ENCODE measurements around the gene LYRM2. TPM values are rescaled to one million over a fixed set of nuclear protein-coding genes. Genes with fewer than 3 reads are reported as not detected.

Gene LYRM2
- total and polyA plus RNA-seq, 9 of the 15 experiments (the other 6 are each of a cell fraction or from before 2014, with no cell fraction given), result 13.9 to 115 (median 42.9) TPM

DNA sequence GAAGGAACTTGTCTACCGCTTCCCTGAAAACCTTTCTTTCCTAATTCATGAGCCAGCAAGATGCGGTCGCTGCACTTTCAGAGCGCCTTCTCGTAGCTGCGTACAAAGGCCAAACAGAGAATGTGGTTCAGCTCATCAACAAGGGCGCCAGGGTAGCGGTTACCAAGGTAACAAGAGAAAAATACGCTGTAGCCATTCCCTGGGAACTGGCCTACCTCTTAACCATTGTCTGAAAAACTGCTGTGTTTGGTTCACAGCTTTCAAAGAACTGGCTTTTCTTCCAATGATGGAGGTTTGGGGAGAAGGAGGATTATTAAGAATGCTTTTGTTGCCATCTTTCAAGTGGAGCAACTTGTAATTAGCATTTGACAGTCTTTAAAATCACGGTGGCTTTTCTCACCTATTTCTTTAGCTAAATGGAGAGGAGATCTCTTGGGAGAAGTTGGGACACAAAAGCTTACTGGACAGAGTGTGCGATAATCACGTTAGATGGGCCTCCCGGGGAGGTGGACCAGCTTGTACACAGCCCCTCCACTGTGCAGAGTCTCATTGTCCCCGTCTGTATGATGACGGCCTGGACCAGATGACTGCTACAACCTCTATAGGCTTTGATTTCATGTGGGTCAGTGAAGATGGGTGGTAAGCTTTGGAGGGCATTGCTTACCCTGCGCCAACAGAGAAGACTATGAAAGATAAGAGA lies 71.5 kb downstream of the LYRM2 start:
- no TSS peak for BruUV-seq (replicated peaks)
- POLR2A ChIA-PET, result interaction anchor here (0.7 kb wide), 1 partner anchor 38 kb away, joined by 3 read pairs; no protein-coding TSS in a partner anchor

DNA sequence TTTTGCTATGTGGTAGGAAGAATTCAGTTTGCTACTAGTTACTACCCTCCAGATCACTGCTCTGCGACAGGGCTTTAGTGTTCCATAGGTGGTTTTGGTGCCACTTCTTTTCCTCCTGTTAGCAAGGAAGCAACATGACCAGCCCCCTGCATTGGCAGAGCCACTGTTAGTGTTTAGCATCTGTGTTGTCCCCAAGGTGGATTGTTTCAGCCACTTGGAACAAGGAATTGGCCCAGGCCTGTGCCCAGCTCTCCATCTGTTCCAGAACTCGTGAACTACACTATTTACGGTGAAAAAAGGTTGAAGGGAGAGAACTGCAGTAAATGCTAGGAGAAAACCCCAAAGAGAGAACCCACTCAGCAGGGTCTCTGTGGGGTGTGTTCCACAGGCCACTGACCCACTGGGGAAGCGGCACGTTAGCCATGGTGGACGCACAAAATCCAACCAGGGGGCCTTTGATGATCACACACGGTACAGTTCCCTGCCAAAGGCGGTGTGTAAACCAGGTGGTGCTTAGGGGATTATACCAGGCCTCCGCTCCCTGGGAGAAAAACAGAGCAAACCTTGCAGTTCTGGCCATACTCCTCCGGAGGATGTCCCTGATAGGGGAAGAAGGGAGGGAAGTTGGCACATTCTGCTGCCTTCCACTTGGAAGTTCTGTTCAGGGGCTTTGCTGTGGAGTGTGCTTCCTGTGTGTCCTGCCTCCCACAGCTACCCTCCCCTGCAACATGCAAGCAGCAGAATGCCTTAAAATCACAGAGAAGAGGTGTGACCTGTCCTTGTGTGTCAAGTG lies 72.3 kb downstream of the LYRM2 start:
- Histone ChIP-seq H3K9me3 (replicated peaks; ENCODE audit: control insufficient read depth, insufficient read depth, low read depth, low read length) (no peaks in the 10 kb centered on the region), H3K79me2 (ENCODE audit: control insufficient read depth, insufficient read depth, low read length) (no peaks in the 10 kb centered on the region), H3K9ac (ENCODE audit: insufficient read depth in 1 of 2, low read depth in 2 of 2, low read length in 2 of 2) (no peak overlapping the region), H4K20me1 (replicated peaks; ENCODE audit: control insufficient read depth, insufficient read depth, low read length) (no peaks in the 10 kb centered on the region), H3K36me3 (ENCODE audit: control insufficient read depth, insufficient read depth, low read length) (no peaks in the 10 kb centered on the region), H2AFZ (ENCODE audit: low read depth, low read length) (no peak overlapping the region), H3K27me3 (ENCODE audit: control insufficient read depth in 2 of 2, insufficient read depth in 2 of 2, low read length in 2 of 2) (peaks cover 35 to 40% of the 10 kb centered on the region in 2 experiments), H3K9me1 (ENCODE audit: control insufficient read depth, insufficient read depth, low read length) (no peaks in the 10 kb centered on the region), H3K4me3 (no peak overlapping the region), H3K4me2 (ENCODE audit: insufficient read depth, low read length) (no peak overlapping the region), H3K4me1 (replicated peaks in 1 of 2; ENCODE audit: control insufficient read depth in 2 of 2, insufficient read depth in 2 of 2, low read length in 2 of 2) (no peaks in the 10 kb centered on the region), H3K27ac (ENCODE audit: extremely low read depth, low read depth, low read length) (no peak overlapping the region)
- TF ChIP-seq SMARCA5 (IDR thresholded peaks at IDR 0.05) (no peak), PHB2 (IDR thresholded peaks at IDR 0.05; ENCODE audit: low read depth) (no peak), RAD21 (CRISPR knock-in tag; conservative IDR thresholded peaks at IDR 0.05 in 1 of 2, IDR thresholded peaks at IDR 0.05 in 1 of 2) (no peak), FOXK2 (conservative IDR thresholded peaks at IDR 0.05 in 1 of 2, IDR thresholded peaks at IDR 0.05 in 1 of 2; ENCODE audit: low read depth in 2 of 2) (no peak), ZBTB8A (IDR thresholded peaks at IDR 0.05; ENCODE audit: partially characterized antibody) (no peak)
- FAIRE-seq (no peak), ATAC-seq (no peak), DNase-seq (ENCODE audit: extremely low read depth in 1 of 4, low spot score in 3 of 4) (no peak)
- intact Hi-C loops (cut with micrococcal nuclease), result no loop called here
- in situ Hi-C loops (cut with MboI), result no loop called here
- no TSS peak for BruUV-seq (replicated peaks)
- POLR2A ChIA-PET, result no interaction called here
- WGBS (ENCODE audit: insufficient coverage, low coverage, missing lambda C conversion rate), result 1% methylated on average over 8 of the region's 10 CpGs
- CTCF ChIA-PET (ENCODE audit: low intra/inter-chr PET ratio), result no interaction called here

More for the DNA sequence above, 71.5 kb downstream of the LYRM2 start:
- no peaks in the 10 kb centered on the region for H4K20me1 ChIP-seq (replicated peaks; ENCODE audit: control insufficient read depth, insufficient read depth, low read length)
- H3K36me3 ChIP-seq (ENCODE audit: control insufficient read depth, insufficient read depth, low read length), result no peaks in the 10 kb centered on the region
- H3K27me3 ChIP-seq (ENCODE audit: control insufficient read depth in 2 of 2, insufficient read depth in 2 of 2, low read length in 2 of 2), result peaks cover 30 to 33% of the 10 kb centered on the region in 2 experiments
- in situ Hi-C loops (cut with MboI) (no loop called here), intact Hi-C loops (cut with micrococcal nuclease) (no loop called here)
- no peaks in the 10 kb centered on the region for H3K79me2 ChIP-seq (ENCODE audit: control insufficient read depth, insufficient read depth, low read length)
- 1% methylated on average over 16 of the region's 16 CpGs for WGBS (ENCODE audit: insufficient coverage, low coverage, missing lambda C conversion rate)
- H2AFZ ChIP-seq (ENCODE audit: low read depth, low read length), result no peak overlapping the region
- H3K4me2 ChIP-seq (ENCODE audit: insufficient read depth, low read length), result no peak overlapping the region
- no peak overlapping the region for H3K4me3 ChIP-seq
- ATAC-seq, result no peak
- TF ChIP-seq RFX1 (IDR thresholded peaks at IDR 0.05) (peak; percentile 41), ERF (CRISPR knock-in tag; IDR thresholded peaks at IDR 0.05) (no peak)
- DNase-seq (ENCODE audit: extremely low read depth in 1 of 4, low spot score in 3 of 4), result no peak
- H3K9me1 ChIP-seq (ENCODE audit: control insufficient read depth, insufficient read depth, low read length), result no peaks in the 10 kb centered on the region
- FAIRE-seq, result no peak
- H3K9me3 ChIP-seq (replicated peaks; ENCODE audit: control insufficient read depth, insufficient read depth, low read depth, low read length), result no peaks in the 10 kb centered on the region
- H3K4me1 ChIP-seq (replicated peaks in 1 of 2; ENCODE audit: control insufficient read depth in 2 of 2, insufficient read depth in 2 of 2, low read length in 2 of 2), result no peaks in the 10 kb centered on the region
- CTCF ChIA-PET (ENCODE audit: low intra/inter-chr PET ratio), result no interaction called here
- H3K27ac ChIP-seq (ENCODE audit: extremely low read depth, low read depth, low read length), result no peak overlapping the region
- H3K9ac ChIP-seq (ENCODE audit: insufficient read depth in 1 of 2, low read depth in 2 of 2, low read length in 2 of 2), result no peak overlapping the region

All from K562 (cell line).